Common myeloid progenitor, CD34-positive (primary cell): ENCODE measurements around the gene SDHB.

ENCODE experiments used
- CTCF ChIA-PET: fragments of 350-600 bp; sonication (Branson Sonifier 250); formaldehyde crosslinking; loops from one replicate; lab custom pipeline; 2021; ENCODE audit warnings: antibody characterized with exemption; lab: Charles Lee
- POLR2A ChIA-PET: fragments of 350-600 bp; sonication (Branson Sonifier 250); formaldehyde crosslinking; loops from one replicate; lab custom pipeline; 2021; ENCODE audit warnings: antibody characterized with exemption; lab: Charles Lee
- DNase-seq, 3 donors: peaks; one replicate each; pipeline versions ENCODE4 v3.0.0 to v3.0.0-alpha.2; 2013
- H3K27ac ChIP-seq, 2 experiments: 1 replicate in 1 of 2; 2 replicates in 1 of 2; pipeline ENCODE4 v1.7.0; 2013; ENCODE audit warnings: inconsistent platforms in 2 of 2, low read length in 2 of 2, mild to moderate bottlenecking in 2 of 2, low read depth in 1 of 2, moderate library complexity in 1 of 2; ENCODE audit not compliant: severe bottlenecking in 2 of 2, insufficient read depth in 1 of 2, poor library complexity in 1 of 2
- H3K27me3 ChIP-seq, 5 experiments: replicated peaks in 2 of 5; 1 replicate in 3 of 5; 2 replicates in 2 of 5; pipeline versions ENCODE4 v1.6.1 to v1.7.0; 2013; ENCODE audit warnings: low read length in 4 of 5, mild to moderate bottlenecking in 2 of 5, moderate library complexity in 2 of 5, inconsistent platforms in 1 of 5; ENCODE audit not compliant: insufficient read depth in 5 of 5, control insufficient read depth in 4 of 5
- H3K36me3 ChIP-seq, 4 experiments: 1 replicate in 2 of 4; 2 replicates in 2 of 4; pipeline versions ENCODE4 v1.6.1 to v1.7.0; 2013; ENCODE audit warnings: low read length in 3 of 4, control low read depth in 1 of 4, mild to moderate bottlenecking in 1 of 4; ENCODE audit not compliant: control insufficient read depth in 4 of 4, insufficient read depth in 4 of 4
- H3K4me1 ChIP-seq, 4 experiments: 1 replicate in 3 of 4; 2 replicates in 1 of 4; pipeline versions ENCODE4 v1.6.1 to v1.7.1; 2013; ENCODE audit warnings: low read length in 3 of 4, mild to moderate bottlenecking in 3 of 4, control low read depth in 1 of 4, inconsistent platforms in 1 of 4, moderate library complexity in 1 of 4; ENCODE audit not compliant: control insufficient read depth in 4 of 4, insufficient read depth in 4 of 4; ENCODE audit errors: control extremely low read depth in 1 of 4
- H3K4me3 ChIP-seq, 7 experiments: 1 replicate in 4 of 7; 2 replicates in 3 of 7; pipeline versions ENCODE4 v1.5.1 to v1.7.0; 2013; ENCODE audit warnings: mild to moderate bottlenecking in 7 of 7, low read length in 6 of 7, moderate library complexity in 6 of 7, inconsistent platforms in 2 of 7, low read depth in 2 of 7, control low read depth in 1 of 7; ENCODE audit not compliant: insufficient read depth in 4 of 7, control insufficient read depth in 1 of 7; ENCODE audit errors: extremely low read depth in 1 of 7
- H3K9me3 ChIP-seq, 5 experiments: 1 replicate in 4 of 5; 2 replicates in 1 of 5; pipeline versions ENCODE4 v1.6.1 to v1.7.1; 2013; ENCODE audit warnings: low read length in 4 of 5, mild to moderate bottlenecking in 2 of 5, inconsistent platforms in 1 of 5, low read depth in 1 of 5, moderate library complexity in 1 of 5; ENCODE audit not compliant: control insufficient read depth in 4 of 5, insufficient read depth in 2 of 5; ENCODE audit errors: control extremely low read depth in 1 of 5
- WGBS: methylation state at CpG from one replicate; pipeline ENCODE4 v1.1.5; 2013; ENCODE audit not compliant: insufficient coverage; 5-methylcytosine and 5-hydroxymethylcytosine counted together

SDHB gene

DNA sequence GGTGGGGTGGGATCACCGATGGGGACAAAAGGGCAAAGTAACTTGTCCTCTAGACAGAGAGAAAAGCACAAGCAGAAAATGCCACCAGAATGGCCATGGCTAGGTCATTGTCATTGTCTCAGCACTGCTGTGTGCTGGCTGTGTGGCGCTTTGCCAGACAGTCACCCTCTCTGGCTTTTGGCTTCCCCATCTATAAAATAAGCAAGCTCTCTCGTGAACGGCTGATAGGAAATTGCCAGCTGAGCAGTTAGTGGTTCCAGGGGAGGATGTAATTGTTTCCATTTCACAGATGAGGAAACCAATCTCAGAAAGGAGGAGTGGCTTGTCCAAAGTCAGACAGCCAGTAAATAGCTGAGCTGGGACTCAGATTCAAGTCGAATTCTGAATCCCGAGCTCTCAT, 32.9 kb upstream of the SDHB start:
- Histone ChIP-seq H3K27ac (no peak overlapping the region), H3K4me1 (peaks cover 0 to 11% (median 4%) of the 10 kb centered on the region in 4 experiments), H3K4me3 (no peak overlapping the region), H3K27me3 (peaks cover 0 to 2% (median 0%) of the 10 kb centered on the region in 5 experiments), H3K9me3 (no peaks in the 10 kb centered on the region), H3K36me3 (no peaks in the 10 kb centered on the region)
- POLR2A ChIA-PET = no interaction called here
- 69% methylated on average over 3 of the region's 6 CpGs for WGBS
- no peak for DNase-seq
- CTCF ChIA-PET = interaction anchor here (1.3 kb wide), 1 partner anchor 26 kb away, joined by 5 read pairs; no protein-coding TSS in a partner anchor

DNA sequence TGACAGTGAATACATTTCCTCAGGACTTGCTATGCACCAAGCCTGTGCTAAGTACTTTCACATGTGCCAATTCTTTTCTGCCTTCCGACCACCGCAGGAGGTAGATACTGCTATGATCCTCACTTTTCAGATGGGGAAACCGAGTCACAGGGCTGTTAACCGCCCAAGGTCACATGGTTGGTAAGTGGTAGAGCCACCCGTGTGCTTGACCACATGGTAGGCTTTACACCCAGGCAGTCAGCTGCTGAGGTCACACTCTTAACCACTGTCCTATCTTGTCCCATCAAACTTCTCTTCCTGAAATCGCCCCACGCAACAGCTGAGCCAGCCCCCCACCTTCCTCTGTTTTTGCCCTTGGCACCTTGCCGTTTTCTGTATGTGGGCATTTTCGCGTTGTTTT, 31.0 kb upstream of the SDHB start:
- ChIA-PET POLR2A (no interaction called here), CTCF (no interaction called here)
- Histone ChIP-seq H3K9me3 (no peaks in the 10 kb centered on the region), H3K4me3 (no peak overlapping the region), H3K36me3 (no peaks in the 10 kb centered on the region), H3K27me3 (no peaks in the 10 kb centered on the region), H3K4me1 (peaks cover 0 to 11% (median 4%) of the 10 kb centered on the region in 4 experiments), H3K27ac (no peak overlapping the region)
- peak in 1 of 3 donors; percentile 5 for DNase-seq
- 96% methylated on average over 5 of the region's 10 CpGs for WGBS

DNA sequence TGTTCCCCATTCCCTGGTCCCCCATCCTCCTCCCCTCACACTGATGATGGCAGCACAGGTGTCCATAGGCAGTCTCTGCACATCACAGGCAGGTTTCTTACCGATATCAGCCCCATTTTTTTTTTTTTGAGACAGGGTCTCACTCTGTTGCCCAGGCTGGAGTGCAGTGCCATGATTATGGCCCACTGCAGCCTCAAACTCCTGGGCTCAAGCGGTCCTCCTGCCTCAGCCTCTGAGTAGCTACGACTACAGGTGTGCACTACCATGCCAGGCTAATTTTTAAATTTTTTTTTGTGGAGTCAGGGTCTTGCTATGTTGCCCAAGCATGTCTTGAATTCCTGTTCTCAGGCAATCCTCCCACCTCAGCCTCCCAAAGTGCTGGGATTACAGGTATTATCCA, 28.9 kb upstream of the SDHB start:
- H3K4me3 ChIP-seq = no peak overlapping the region
- H3K36me3 ChIP-seq = no peaks in the 10 kb centered on the region
- peaks cover 0 to 11% (median 4%) of the 10 kb centered on the region in 4 experiments for H3K4me1 ChIP-seq
- no peaks in the 10 kb centered on the region for H3K27me3 ChIP-seq
- ChIA-PET POLR2A (no interaction called here), CTCF (no interaction called here)
- WGBS = 100% methylated on average over 3 of the region's 3 CpGs
- DNase-seq = no peak
- no peaks in the 10 kb centered on the region for H3K9me3 ChIP-seq
- H3K27ac ChIP-seq = no peak overlapping the region

- ChIA-PET CTCF (no interaction called here), POLR2A (no interaction called here)
- 100% methylated on average over 1 of the region's 2 CpGs for WGBS
- Histone ChIP-seq H3K27me3 (no peaks in the 10 kb centered on the region), H3K4me1 (peaks cover 0 to 11% (median 4%) of the 10 kb centered on the region in 4 experiments), H3K27ac (no peak overlapping the region), H3K36me3 (no peaks in the 10 kb centered on the region), H3K4me3 (no peak overlapping the region), H3K9me3 (no peaks in the 10 kb centered on the region)
- DNase-seq = no peak
Observed at GRCh38 chr1:17081439-17081838, 27.6 kb upstream of the SDHB start.

DNA sequence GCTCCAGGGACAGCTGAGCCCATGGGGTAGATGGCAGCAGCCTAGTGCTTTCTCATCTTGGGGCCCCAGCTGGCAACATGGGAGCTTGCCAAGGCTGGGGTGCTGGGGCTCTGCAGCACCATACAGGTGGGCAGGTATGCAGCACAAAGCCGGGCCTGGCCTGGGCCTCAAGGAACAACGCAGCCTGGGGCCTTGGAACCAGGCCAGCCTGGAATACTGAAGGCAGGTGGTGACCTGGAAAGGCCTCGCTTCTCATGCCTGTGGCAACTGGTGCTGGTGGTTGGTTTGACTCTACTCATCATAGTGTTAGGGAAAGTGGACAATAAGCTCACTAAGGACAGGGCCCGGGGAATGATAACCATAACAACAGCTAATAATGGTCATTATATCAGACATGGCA, 27.0 kb upstream of the SDHB start:
- H3K27ac ChIP-seq = no peak overlapping the region
- H3K9me3 ChIP-seq = no peaks in the 10 kb centered on the region
- WGBS = 65% methylated on average over 2 of the region's 4 CpGs
- peaks cover 0 to 11% (median 4%) of the 10 kb centered on the region in 4 experiments for H3K4me1 ChIP-seq
- no peaks in the 10 kb centered on the region for H3K27me3 ChIP-seq
- no peak overlapping the region for H3K4me3 ChIP-seq
- no peak for DNase-seq
- H3K36me3 ChIP-seq = no peaks in the 10 kb centered on the region
- ChIA-PET CTCF (no interaction called here), POLR2A (no interaction called here)

- ChIA-PET CTCF (no interaction called here), POLR2A (no interaction called here)
- no peaks in the 10 kb centered on the region for H3K9me3 ChIP-seq
- no peaks in the 10 kb centered on the region for H3K36me3 ChIP-seq
- H3K4me1 ChIP-seq = peaks cover 0 to 11% (median 4%) of the 10 kb centered on the region in 4 experiments
- DNase-seq = no peak
- WGBS = 93% methylated on average over 7 of the region's 8 CpGs
- H3K4me3 ChIP-seq = no peak overlapping the region
- H3K27me3 ChIP-seq = no peaks in the 10 kb centered on the region
- no peak overlapping the region for H3K27ac ChIP-seq
Observed at GRCh38 chr1:17080085-17080759, 26.4 kb upstream of the SDHB start.

- POLR2A ChIA-PET = no interaction called here
- H3K9me3 ChIP-seq = no peaks in the 10 kb centered on the region
- WGBS = 90% methylated on average over 11 of the region's 16 CpGs
- CTCF ChIA-PET = no interaction called here
- no peak overlapping the region for H3K27ac ChIP-seq
- H3K27me3 ChIP-seq = no peaks in the 10 kb centered on the region
- H3K4me3 ChIP-seq = no peak overlapping the region
- H3K36me3 ChIP-seq = no peaks in the 10 kb centered on the region
- DNase-seq = no peak
- peaks cover 0 to 2% (median 0%) of the 10 kb centered on the region in 4 experiments for H3K4me1 ChIP-seq
Observed at GRCh38 chr1:17078991-17079868, 25.4 kb upstream of the SDHB start.
